ENCODE results near the gene SLC37A2. TPM values are rescaled to one million over a fixed set of nuclear protein-coding genes. Genes with fewer than 3 reads are reported as not detected.
"Not testable (repeated sequence)": the region's sequence is repeated elsewhere in the genome, so short reads cannot be mapped to it uniquely, and the experiment has no call there.

Gene SLC37A2
- total and polyA plus RNA-seq, 2 of the 4 experiments (the other 2 are of a cell fraction): 0.72 to 1.1 TPM

GRCh38 chr11:125088576-125089455 lies 25.7 kb downstream of the SLC37A2 start:
- no peak overlapping the region for H2BK120ac ChIP-seq (ENCODE audit: low read depth, low read length)
- peak overlapping the region; percentile 16 for H2AK9ac ChIP-seq (replicated peaks; ENCODE audit: low read depth, low read length, poor library complexity)
- H4K20me1 ChIP-seq (ENCODE audit: insufficient read depth, low read length): no peaks in the 10 kb centered on the region
- no peak overlapping the region for H3K4me3 ChIP-seq (ENCODE audit: insufficient read depth, low read depth, low read length)
- peaks cover 12% of the 10 kb centered on the region for H3K9me1 ChIP-seq (ENCODE audit: insufficient read depth, low read length)
- H2BK15ac ChIP-seq (ENCODE audit: low read depth, low read length): no peak overlapping the region
- peaks cover 10% of the 10 kb centered on the region for H3K4me1 ChIP-seq (ENCODE audit: control insufficient read depth, insufficient read depth, low read length)
- H3K14ac ChIP-seq (replicated peaks; ENCODE audit: low read depth, low read length): no peak overlapping the region
- BruUV-seq (replicated peaks): no TSS peak
- H3K9me3 ChIP-seq (ENCODE audit: control insufficient read depth, insufficient read depth, low read length): no peaks in the 10 kb centered on the region
- no peak overlapping the region for H3K9ac ChIP-seq (ENCODE audit: low read depth, low read length)
- no peaks in the 10 kb centered on the region for H3K27me3 ChIP-seq (ENCODE audit: control insufficient read depth, insufficient read depth, low read length)
- no peak overlapping the region for H2BK20ac ChIP-seq (ENCODE audit: low read depth, low read length)
- no peaks in the 10 kb centered on the region; a peak in 1 of 4 replicates for H3K79me1 ChIP-seq (ENCODE audit: low read depth in 1 of 2, low read length in 2 of 2)
- no peak overlapping the region for H2AK5ac ChIP-seq (ENCODE audit: low read depth, low read length)
- H4K5ac ChIP-seq (ENCODE audit: low read depth, low read length): no peak overlapping the region
- no peak overlapping the region for H2BK5ac ChIP-seq (ENCODE audit: low read depth, low read length, poor library complexity, severe bottlenecking)
- intact Hi-C loops (cut with micrococcal nuclease): no loop called here
- no peak for TF ChIP-seq NFE2L2 (IDR thresholded peaks at IDR 0.05; ENCODE audit: low read depth, low read length)
- no peak for TF ChIP-seq MXI1 (IDR thresholded peaks at IDR 0.05; ENCODE audit: borderline replicate concordance, low read depth, low read length)
- TF ChIP-seq SMC3 (IDR thresholded peaks at IDR 0.05; ENCODE audit: low read depth, low read length): no peak
- TF ChIP-seq ELK1 (IDR thresholded peaks at IDR 0.05; ENCODE audit: borderline replicate concordance, low read depth, low read length): no peak
- TF ChIP-seq BHLHE40 (IDR thresholded peaks at IDR 0.05; ENCODE audit: low read depth, low read length): no peak
- TF ChIP-seq RCOR1 (IDR thresholded peaks at IDR 0.05; ENCODE audit: insufficient replicate concordance, low read length): no peak
- H3K36me3 ChIP-seq (ENCODE audit: control insufficient read depth, insufficient read depth, low read length): no peaks in the 10 kb centered on the region
- no peak overlapping the region for H4K8ac ChIP-seq (ENCODE audit: low read depth in 2 of 2, low read length in 2 of 2)
- no peak overlapping the region for H3K18ac ChIP-seq (ENCODE audit: low read depth, low read length)
- in situ Hi-C loops (cut with MboI; ENCODE audit: low sequenced_read_pairs): no loop called here
- 82% methylated on average over 2 of the region's 20 CpGs; no CpG with 5 or more reads in 1 of the 2 experiments for WGBS, 2 experiments (ENCODE audit: extremely low coverage in 2 of 2, insufficient read length in 1 of 2)
- no peak overlapping the region for H3K4ac ChIP-seq (ENCODE audit: low read depth, low read length)
- no peak overlapping the region for H3K27ac ChIP-seq (ENCODE audit: insufficient read depth, low read length)
- no peak overlapping the region for H3K23ac ChIP-seq (ENCODE audit: low read depth, low read length)
- H3K4me2 ChIP-seq (ENCODE audit: low read depth, low read length): no peak overlapping the region
- DNase-seq (no peak), ATAC-seq (ENCODE audit: low read depth) (no peak)
- ChIA-PET POLR2A (ENCODE audit: unreplicated experiment) (no interaction called here), CTCF (interaction anchor here (4.3 kb wide), 1 partner anchor 53 kb away, joined by 34 read pairs; no protein-coding TSS in a partner anchor)
- H2AFZ ChIP-seq (replicated peaks; ENCODE audit: low read length, poor library complexity): no peak overlapping the region
- H4K91ac ChIP-seq (ENCODE audit: insufficient read depth, low read depth, low read length): no peak overlapping the region; the same call in 1 of the 2 replicates
- no peak overlapping the region for H3K56ac ChIP-seq (ENCODE audit: extremely low read depth, insufficient read depth, low read length)
- dilution Hi-C loops (cut with HindIII; ENCODE audit: low sequenced_read_pairs, unreplicated experiment): no loop called here

GRCh38 chr11:125089481-125089880 lies 26.4 kb downstream of the SLC37A2 start:
- CTCF ChIA-PET: interaction anchor here (4.3 kb wide), 1 partner anchor 52 kb away, joined by 34 read pairs; no protein-coding TSS in a partner anchor
- H3K4me3 ChIP-seq (ENCODE audit: insufficient read depth, low read depth, low read length); POLR2A ChIA-PET (ENCODE audit: unreplicated experiment); H3K14ac ChIP-seq (replicated peaks; ENCODE audit: low read depth, low read length); H3K27me3 ChIP-seq (ENCODE audit: control insufficient read depth, insufficient read depth, low read length); H3K9ac ChIP-seq (ENCODE audit: low read depth, low read length); H2AK9ac ChIP-seq (replicated peaks; ENCODE audit: low read depth, low read length, poor library complexity); BruUV-seq (replicated peaks); H3K4me2 ChIP-seq (ENCODE audit: low read depth, low read length); H2BK15ac ChIP-seq (ENCODE audit: low read depth, low read length); H3K9me3 ChIP-seq (ENCODE audit: control insufficient read depth, insufficient read depth, low read length); DNase-seq; ATAC-seq (ENCODE audit: low read depth); dilution Hi-C loops (cut with HindIII; ENCODE audit: low sequenced_read_pairs, unreplicated experiment); H4K20me1 ChIP-seq (ENCODE audit: insufficient read depth, low read length); H4K91ac ChIP-seq (ENCODE audit: insufficient read depth, low read depth, low read length); H3K79me1 ChIP-seq (ENCODE audit: low read depth in 1 of 2, low read length in 2 of 2); H2AK5ac ChIP-seq (ENCODE audit: low read depth, low read length); H2BK20ac ChIP-seq (ENCODE audit: low read depth, low read length); intact Hi-C loops (cut with micrococcal nuclease); H2AFZ ChIP-seq (replicated peaks; ENCODE audit: low read length, poor library complexity); H3K18ac ChIP-seq (ENCODE audit: low read depth, low read length); H3K27ac ChIP-seq (ENCODE audit: insufficient read depth, low read length); H4K5ac ChIP-seq (ENCODE audit: low read depth, low read length); H3K56ac ChIP-seq (ENCODE audit: extremely low read depth, insufficient read depth, low read length); H3K36me3 ChIP-seq (ENCODE audit: control insufficient read depth, insufficient read depth, low read length); in situ Hi-C loops (cut with MboI; ENCODE audit: low sequenced_read_pairs); H3K4me1 ChIP-seq (ENCODE audit: control insufficient read depth, insufficient read depth, low read length); H3K4ac ChIP-seq (ENCODE audit: low read depth, low read length); H4K8ac ChIP-seq (ENCODE audit: low read depth in 2 of 2, low read length in 2 of 2); H2BK120ac ChIP-seq (ENCODE audit: low read depth, low read length); H3K23ac ChIP-seq (ENCODE audit: low read depth, low read length); H2BK5ac ChIP-seq (ENCODE audit: low read depth, low read length, poor library complexity, severe bottlenecking): not testable (repeated sequence)
- no CpG with 5 or more reads among the region's 31 CpGs for WGBS, 2 experiments (ENCODE audit: extremely low coverage in 2 of 2, insufficient read length in 1 of 2)
- peaks cover 12% of the 10 kb centered on the region for H3K9me1 ChIP-seq (ENCODE audit: insufficient read depth, low read length)

Measured in IMR-90 (cell line).